Ramos (cell line): Measurements from ENCODE around the gene HDAC7.

Experiments
- in situ Hi-C: fragments of 300-500 bp; cut with MboI; formaldehyde crosslinking; loops from one replicate; pipeline ENCODE4 v1.14.3; 2022; ENCODE audit warnings: low sequenced_read_pairs; ENCODE audit not compliant: unreplicated experiment

The HDAC7 gene

GRCh38 chr12:47799357-47799955, 20.2 kb downstream of the HDAC7 start:
- in situ Hi-C loops = loop anchor here (10.0 kb wide), 1 partner anchor 145 kb away; no protein-coding TSS in a partner anchor

GRCh38 chr12:47798382-47798948, 21.2 kb downstream of the HDAC7 start:
- in situ Hi-C loops = loop anchor here (10.0 kb wide), 1 partner anchor 146 kb away; no protein-coding TSS in a partner anchor

GRCh38 chr12:47797441-47797840, 22.3 kb downstream of the HDAC7 start:
- in situ Hi-C loops = loop anchor here (10.0 kb wide), 1 partner anchor 147 kb away; no protein-coding TSS in a partner anchor

GRCh38 chr12:47795814-47796411, 23.8 kb downstream of the HDAC7 start:
- in situ Hi-C loops = loop anchor here (10.0 kb wide), 1 partner anchor 149 kb away; no protein-coding TSS in a partner anchor

GRCh38 chr12:47795121-47795813, 24.4 kb downstream of the HDAC7 start:
- in situ Hi-C loops = loop anchor here (10.0 kb wide), 1 partner anchor 150 kb away; no protein-coding TSS in a partner anchor

GRCh38 chr12:47794679-47795078, 25.0 kb downstream of the HDAC7 start:
- in situ Hi-C loops = loop anchor here (10.0 kb wide), 1 partner anchor 150 kb away; no protein-coding TSS in a partner anchor

GRCh38 chr12:47793015-47793681, 26.6 kb downstream of the HDAC7 start:
- in situ Hi-C loops = loop anchor here (10.0 kb wide), 1 partner anchor 152 kb away; no protein-coding TSS in a partner anchor

- in situ Hi-C loops = loop anchor here (10.0 kb wide), 1 partner anchor 153 kb away; no protein-coding TSS in a partner anchor
These were observed 27.8 kb downstream of the HDAC7 start for GRCh38 chr12:47791874-47792273.

GRCh38 chr12:47791351-47791746, 28.4 kb downstream of the HDAC7 start:
- in situ Hi-C loops = loop anchor here (10.0 kb wide), 1 partner anchor 153 kb away; no protein-coding TSS in a partner anchor

- in situ Hi-C loops = loop anchor here (10.0 kb wide), 1 partner anchor 154 kb away; no protein-coding TSS in a partner anchor
These were observed 28.9 kb downstream of the HDAC7 start for GRCh38 chr12:47790676-47791350.

- in situ Hi-C loops = loop anchor here (5.0 to 10.0 kb wide), 2 partner anchors 47 to 155 kb away; no protein-coding TSS in a partner anchor
These were observed 29.8 kb downstream of the HDAC7 start for GRCh38 chr12:47789712-47790489.

GRCh38 chr12:47789141-47789540, 30.6 kb downstream of the HDAC7 start:
- in situ Hi-C loops = loop anchor here (5.0 kb wide), 1 partner anchor 48 kb away; no protein-coding TSS in a partner anchor

GRCh38 chr12:47787596-47788319, 31.9 kb downstream of the HDAC7 start:
- in situ Hi-C loops = loop anchor here (5.0 kb wide), 1 partner anchor 50 kb away; no protein-coding TSS in a partner anchor

GRCh38 chr12:47786662-47787280, 32.9 kb downstream of the HDAC7 start:
- in situ Hi-C loops = loop anchor here (5.0 kb wide), 1 partner anchor 51 kb away; no protein-coding TSS in a partner anchor

- in situ Hi-C loops = loop anchor here (5.0 kb wide), 1 partner anchor 51 kb away; no protein-coding TSS in a partner anchor
These were observed 33.6 kb downstream of the HDAC7 start for GRCh38 chr12:47785887-47786661.
